HG03025 (cell line): ENCODE results near the gene PAOX.
A peak's percentile ranks its signal among the peaks of the same experiment; 100 is the strongest.
"Not testable (repeated sequence)": the region's sequence is repeated elsewhere in the genome, so short reads cannot be mapped to it uniquely, and the experiment has no call there.

Experiments used
- ATAC-seq: cut with Tn5 transposase; IDR thresholded peaks from one replicate; pipeline ENCODE4 v1.9.1; 2021; ENCODE audit warnings: mild to moderate bottlenecking, moderate library complexity; ENCODE audit not compliant: unreplicated experiment, low FRiP score

PAOX gene

GRCh38 chr10:133361773-133362441, 17.2 kb upstream of the PAOX start:
- ATAC-seq, result no peak

GRCh38 chr10:133362846-133363245, 16.2 kb upstream of the PAOX start:
- ATAC-seq, result no peak

GRCh38 chr10:133364645-133365431, 14.2 kb upstream of the PAOX start:
- ATAC-seq, result no peak

- no peak for ATAC-seq
Measured at GRCh38 chr10:133365461-133366129, 13.5 kb upstream of the PAOX start.

- ATAC-seq, result no peak
Measured at GRCh38 chr10:133366130-133366478, 13.0 kb upstream of the PAOX start.

GRCh38 chr10:133366751-133367150, 12.3 kb upstream of the PAOX start:
- no peak for ATAC-seq

- not testable (repeated sequence) for ATAC-seq
Measured at GRCh38 chr10:133367461-133367860, 11.6 kb upstream of the PAOX start.

GRCh38 chr10:133368153-133368552, 10.9 kb upstream of the PAOX start:
- ATAC-seq, result no peak

GRCh38 chr10:133370030-133370786, 8.9 kb upstream of the PAOX start:
- ATAC-seq, result no peak

- ATAC-seq, result no peak
Measured at GRCh38 chr10:133372507-133372906, 6.6 kb upstream of the PAOX start.

- ATAC-seq, result peak; percentile 89
Measured at GRCh38 chr10:133373174-133374090, 5.6 kb upstream of the PAOX start, which contains the start of gene ECHS1. ECHS1 (minus strand) TSS chr10:133373354; CDS start chr10:133373333, 21 bp downstream.

- no peak for ATAC-seq
Measured at GRCh38 chr10:133375357-133376115, 3.5 kb upstream of the PAOX start.

- not testable (repeated sequence) for ATAC-seq
Measured at GRCh38 chr10:133376183-133376582, 2.9 kb upstream of the PAOX start.

- no peak for ATAC-seq
Measured at GRCh38 chr10:133377025-133377817, 1.8 kb upstream of the PAOX start.

- ATAC-seq, result no peak
Measured at GRCh38 chr10:133377818-133378250, 1.2 kb upstream of the PAOX start.

GRCh38 chr10:133378251-133379096, 588 bp upstream of the PAOX start:
- peak; percentile 34 for ATAC-seq
